ENCODE data around the gene PTGR3.
A peak's percentile ranks its signal among the peaks of the same experiment; 100 is the strongest.

Gene PTGR3

GRCh38 chr18:75246721-75247610 is 38.0 kb upstream of the PTGR3 start:
- peaks cover 36% of the 10 kb centered on the region for H3K4me1 Mint-ChIP-seq (ENCODE audit: low read depth)
- H3K27me3 Mint-ChIP-seq, result no peaks in the 10 kb centered on the region
- H3K9me3 Mint-ChIP-seq, result peaks cover 9% of the 10 kb centered on the region
- no peaks in the 10 kb centered on the region for H3K36me3 Mint-ChIP-seq (ENCODE audit: low read depth)
- H3K4me3 Mint-ChIP-seq, result peak overlapping the region; percentile 68
- peak overlapping the region; percentile 78 for H3K27ac Mint-ChIP-seq
- intact Hi-C loops (cut with micrococcal nuclease), result no loop called here

- intact Hi-C loops (cut with micrococcal nuclease), result no loop called here
- H3K27me3 Mint-ChIP-seq, result no peaks in the 10 kb centered on the region
Observed at GRCh38 chr18:75244351-75245313, 35.7 kb upstream of the PTGR3 start.

GRCh38 chr18:75241705-75242104 is 32.8 kb upstream of the PTGR3 start:
- no peaks in the 10 kb centered on the region for H3K36me3 Mint-ChIP-seq (ENCODE audit: low read depth)
- intact Hi-C loops (cut with micrococcal nuclease), result loop anchor here (2.0 kb wide), 1 partner anchor 35 kb away; no protein-coding TSS in a partner anchor
- H3K4me3 Mint-ChIP-seq, result no peak overlapping the region
- no peaks in the 10 kb centered on the region for H3K9me3 Mint-ChIP-seq
- H3K4me1 Mint-ChIP-seq (ENCODE audit: low read depth), result peaks cover 11% of the 10 kb centered on the region
- H3K27ac Mint-ChIP-seq, result no peak overlapping the region
- H3K27me3 Mint-ChIP-seq, result no peaks in the 10 kb centered on the region

More at GRCh38 chr18:75244351-75245313, 35.7 kb upstream of the PTGR3 start:
- H3K4me3 Mint-ChIP-seq, result no peak overlapping the region
- H3K9me3 Mint-ChIP-seq, result peaks cover 3% of the 10 kb centered on the region
- H3K36me3 Mint-ChIP-seq (ENCODE audit: low read depth), result no peaks in the 10 kb centered on the region
- H3K27ac Mint-ChIP-seq, result no peak overlapping the region
- H3K4me1 Mint-ChIP-seq (ENCODE audit: low read depth), result peaks cover 29% of the 10 kb centered on the region

- Mint-ChIP-seq H3K27ac (no peak overlapping the region), H3K4me3 (no peak overlapping the region), H3K4me1 (ENCODE audit: low read depth) (peaks cover 8% of the 10 kb centered on the region), H3K36me3 (ENCODE audit: low read depth) (peaks cover 7% of the 10 kb centered on the region), H3K27me3 (no peaks in the 10 kb centered on the region), H3K9me3 (no peaks in the 10 kb centered on the region)
- intact Hi-C loops (cut with micrococcal nuclease), result loop anchor here (2.0 kb wide), 1 partner anchor 34 kb away; no protein-coding TSS in a partner anchor
Observed at GRCh38 chr18:75240433-75240832, 31.5 kb upstream of the PTGR3 start.

- peaks cover 11% of the 10 kb centered on the region for H3K36me3 Mint-ChIP-seq (ENCODE audit: low read depth)
- no peaks in the 10 kb centered on the region for H3K9me3 Mint-ChIP-seq
- H3K27ac Mint-ChIP-seq, result no peak overlapping the region
- no peaks in the 10 kb centered on the region for H3K27me3 Mint-ChIP-seq
- H3K4me3 Mint-ChIP-seq, result no peak overlapping the region
- H3K4me1 Mint-ChIP-seq (ENCODE audit: low read depth), result peaks cover 9% of the 10 kb centered on the region
- intact Hi-C loops (cut with micrococcal nuclease), result no loop called here
Observed at GRCh38 chr18:75238786-75239185, 29.8 kb upstream of the PTGR3 start.

GRCh38 chr18:75238100-75238499 is 29.2 kb upstream of the PTGR3 start:
- H3K4me3 Mint-ChIP-seq, result no peak overlapping the region
- H3K36me3 Mint-ChIP-seq (ENCODE audit: low read depth), result peaks cover 11% of the 10 kb centered on the region
- no peaks in the 10 kb centered on the region for H3K9me3 Mint-ChIP-seq
- H3K27me3 Mint-ChIP-seq, result no peaks in the 10 kb centered on the region
- no peak overlapping the region for H3K27ac Mint-ChIP-seq
- peaks cover 9% of the 10 kb centered on the region for H3K4me1 Mint-ChIP-seq (ENCODE audit: low read depth)
- intact Hi-C loops (cut with micrococcal nuclease), result no loop called here

GRCh38 chr18:75235896-75236295 is 27.0 kb upstream of the PTGR3 start:
- H3K27me3 Mint-ChIP-seq, result no peaks in the 10 kb centered on the region
- H3K27ac Mint-ChIP-seq, result no peak overlapping the region
- H3K9me3 Mint-ChIP-seq, result no peaks in the 10 kb centered on the region
- H3K4me3 Mint-ChIP-seq, result no peak overlapping the region
- intact Hi-C loops (cut with micrococcal nuclease), result no loop called here
- peaks cover 11% of the 10 kb centered on the region for H3K4me1 Mint-ChIP-seq (ENCODE audit: low read depth)
- peaks cover 11% of the 10 kb centered on the region for H3K36me3 Mint-ChIP-seq (ENCODE audit: low read depth)

- no peak overlapping the region for H3K4me3 Mint-ChIP-seq
- no peaks in the 10 kb centered on the region for H3K27me3 Mint-ChIP-seq
- intact Hi-C loops (cut with micrococcal nuclease), result no loop called here
- H3K27ac Mint-ChIP-seq, result no peak overlapping the region
- H3K9me3 Mint-ChIP-seq, result no peaks in the 10 kb centered on the region
- peaks cover 11% of the 10 kb centered on the region for H3K36me3 Mint-ChIP-seq (ENCODE audit: low read depth)
- H3K4me1 Mint-ChIP-seq (ENCODE audit: low read depth), result peaks cover 21% of the 10 kb centered on the region
Observed at GRCh38 chr18:75234901-75235300, 26.0 kb upstream of the PTGR3 start.

GRCh38 chr18:75231053-75231406 is 22.1 kb upstream of the PTGR3 start:
- Mint-ChIP-seq H3K4me3 (no peak overlapping the region), H3K27ac (no peak overlapping the region), H3K9me3 (no peaks in the 10 kb centered on the region), H3K27me3 (no peaks in the 10 kb centered on the region), H3K36me3 (ENCODE audit: low read depth) (peaks cover 10% of the 10 kb centered on the region), H3K4me1 (ENCODE audit: low read depth) (peaks cover 39% of the 10 kb centered on the region)
- intact Hi-C loops (cut with micrococcal nuclease), result no loop called here

GRCh38 chr18:75230163-75231052 is 21.5 kb upstream of the PTGR3 start:
- H3K27me3 Mint-ChIP-seq, result no peaks in the 10 kb centered on the region
- H3K27ac Mint-ChIP-seq, result no peak overlapping the region
- peaks cover 3% of the 10 kb centered on the region for H3K36me3 Mint-ChIP-seq (ENCODE audit: low read depth)
- no peak overlapping the region for H3K4me3 Mint-ChIP-seq
- intact Hi-C loops (cut with micrococcal nuclease), result no loop called here
- peaks cover 33% of the 10 kb centered on the region for H3K4me1 Mint-ChIP-seq (ENCODE audit: low read depth)
- no peaks in the 10 kb centered on the region for H3K9me3 Mint-ChIP-seq

GRCh38 chr18:75229437-75229836 is 20.5 kb upstream of the PTGR3 start:
- Mint-ChIP-seq H3K27ac (no peak overlapping the region), H3K27me3 (no peaks in the 10 kb centered on the region), H3K9me3 (no peaks in the 10 kb centered on the region), H3K4me1 (ENCODE audit: low read depth) (peaks cover 41% of the 10 kb centered on the region), H3K4me3 (no peak overlapping the region), H3K36me3 (ENCODE audit: low read depth) (no peaks in the 10 kb centered on the region)
- intact Hi-C loops (cut with micrococcal nuclease), result no loop called here

GRCh38 chr18:75228967-75229366 is 20.0 kb upstream of the PTGR3 start:
- no peaks in the 10 kb centered on the region for H3K9me3 Mint-ChIP-seq
- no peaks in the 10 kb centered on the region for H3K36me3 Mint-ChIP-seq (ENCODE audit: low read depth)
- no peak overlapping the region for H3K4me3 Mint-ChIP-seq
- peaks cover 42% of the 10 kb centered on the region for H3K4me1 Mint-ChIP-seq (ENCODE audit: low read depth)
- H3K27ac Mint-ChIP-seq, result no peak overlapping the region
- intact Hi-C loops (cut with micrococcal nuclease), result no loop called here
- H3K27me3 Mint-ChIP-seq, result no peaks in the 10 kb centered on the region

- Mint-ChIP-seq H3K36me3 (ENCODE audit: low read depth) (no peaks in the 10 kb centered on the region), H3K4me1 (ENCODE audit: low read depth) (peaks cover 47% of the 10 kb centered on the region)
Observed at GRCh38 chr18:75227535-75228296, 18.8 kb upstream of the PTGR3 start.

More at GRCh38 chr18:75227535-75228296, 18.8 kb upstream of the PTGR3 start:
- intact Hi-C loops (cut with micrococcal nuclease), result no loop called here
- Mint-ChIP-seq H3K27ac (no peak overlapping the region), H3K27me3 (no peaks in the 10 kb centered on the region), H3K4me3 (no peak overlapping the region), H3K9me3 (no peaks in the 10 kb centered on the region)

Measured in dendritic cell treated with granulocyte-macrophage colony-stimulating factor and Interleukin-4, amounts not matched to agents 40 ng/mL and 50 ng/mL, for 4 days (primary cell).